ENCODE results near the gene CLEC1B.
"Not testable (repeated sequence)": the region's sequence is repeated elsewhere in the genome, so short reads cannot be mapped to it uniquely, and the experiment has no call there.

The CLEC1B gene

GRCh38 chr12:9973949-9974348, 25.0 kb downstream of the CLEC1B start:
- no peak for DNase-seq

DNA sequence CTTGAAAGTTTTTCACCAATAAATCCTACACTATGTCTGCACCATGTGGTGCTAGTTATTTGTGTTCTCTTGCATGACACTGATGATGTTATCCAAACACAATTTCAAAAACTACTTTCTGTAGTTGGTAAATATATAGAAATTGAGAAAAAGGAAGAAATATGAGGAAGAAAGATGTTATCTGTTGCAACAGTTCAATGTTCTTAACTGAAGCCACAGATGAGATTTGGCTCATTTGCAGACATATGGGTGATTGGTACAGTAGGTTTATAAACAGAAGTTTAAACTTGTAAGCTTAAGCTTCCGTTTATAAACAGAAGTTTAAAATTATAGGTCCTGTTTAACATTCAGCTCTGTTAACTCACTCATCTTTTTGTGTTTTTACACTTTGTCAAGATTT, 27.7 kb downstream of the CLEC1B start, which contains the start of gene CLEC12A:
Gene CLEC12A (plus strand): TSS at position 229 of the 400 bp plus-strand sequence. CDS start 188 bp downstream, outside the sequence.
- DNase-seq: no peak

DNA sequence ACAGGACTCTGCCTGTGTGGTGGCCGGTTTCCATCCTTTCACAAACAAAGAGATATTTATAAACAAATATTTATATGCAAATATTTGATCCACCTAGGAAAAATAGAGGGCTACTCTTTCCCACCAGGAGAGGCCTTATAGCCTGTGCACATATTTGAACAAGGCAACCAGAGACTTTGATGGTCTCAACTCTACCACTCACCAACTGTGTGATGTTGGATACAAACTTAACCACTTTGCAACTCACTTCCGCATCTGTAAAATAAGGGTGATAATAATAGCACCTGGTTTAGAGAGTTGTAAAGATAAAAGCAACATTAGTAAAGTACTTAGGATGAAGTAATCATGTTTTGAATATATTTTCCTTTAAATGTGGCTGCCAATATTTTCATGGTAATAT, 29.2 kb downstream of the CLEC1B start:
- DNase-seq: no peak

GRCh38 chr12:9961901-9962300, 37.0 kb downstream of the CLEC1B start:
- DNase-seq: no peak

- DNase-seq: no peak
Measured at GRCh38 chr12:9961106-9961505, 37.8 kb downstream of the CLEC1B start.

- DNase-seq: no peak
Measured at GRCh38 chr12:9960590-9960989, 38.3 kb downstream of the CLEC1B start.

GRCh38 chr12:9957834-9958233, 41.1 kb downstream of the CLEC1B start:
- no peak for DNase-seq

DNA sequence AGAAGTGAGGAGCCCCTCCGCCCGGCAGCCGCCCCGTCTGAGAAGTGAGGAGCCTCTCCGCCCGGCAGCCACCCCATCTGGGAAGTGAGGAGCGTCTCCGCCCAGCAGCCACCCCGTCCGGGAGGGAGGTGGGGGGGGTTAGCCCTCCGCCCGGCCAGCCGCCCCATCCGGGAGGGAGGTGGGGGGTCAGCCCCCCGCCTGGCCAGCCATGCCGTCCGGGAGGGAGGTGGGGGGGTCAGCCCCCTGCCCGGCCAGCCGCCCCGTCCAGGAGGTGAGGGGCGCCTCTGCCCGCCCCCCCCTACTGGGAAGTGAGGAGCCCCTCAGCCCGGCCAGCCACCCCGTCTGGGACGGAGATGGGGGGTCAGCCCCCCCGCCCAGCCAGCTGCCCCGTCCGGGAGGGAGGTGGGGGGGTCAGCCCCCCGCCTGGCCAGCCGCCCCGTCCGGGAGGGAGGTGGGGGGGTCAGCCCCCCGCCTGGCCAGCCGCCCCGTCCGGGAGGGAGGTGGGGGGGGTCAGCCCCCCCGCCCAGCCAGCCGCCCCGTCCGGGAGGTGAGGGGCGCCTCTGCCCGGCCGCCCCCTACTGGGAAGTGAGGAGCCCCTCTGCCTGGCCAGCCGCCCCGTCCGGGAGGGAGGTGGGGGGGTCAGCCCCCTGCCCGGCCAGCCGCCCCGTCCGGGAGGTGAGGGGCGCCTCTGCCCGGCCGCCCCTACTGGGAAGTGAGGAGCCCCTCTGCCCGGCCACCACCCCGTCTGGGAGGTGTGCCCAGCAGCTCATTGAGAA, 45.8 kb downstream of the CLEC1B start:
- not testable (repeated sequence) for DNase-seq

DNA sequence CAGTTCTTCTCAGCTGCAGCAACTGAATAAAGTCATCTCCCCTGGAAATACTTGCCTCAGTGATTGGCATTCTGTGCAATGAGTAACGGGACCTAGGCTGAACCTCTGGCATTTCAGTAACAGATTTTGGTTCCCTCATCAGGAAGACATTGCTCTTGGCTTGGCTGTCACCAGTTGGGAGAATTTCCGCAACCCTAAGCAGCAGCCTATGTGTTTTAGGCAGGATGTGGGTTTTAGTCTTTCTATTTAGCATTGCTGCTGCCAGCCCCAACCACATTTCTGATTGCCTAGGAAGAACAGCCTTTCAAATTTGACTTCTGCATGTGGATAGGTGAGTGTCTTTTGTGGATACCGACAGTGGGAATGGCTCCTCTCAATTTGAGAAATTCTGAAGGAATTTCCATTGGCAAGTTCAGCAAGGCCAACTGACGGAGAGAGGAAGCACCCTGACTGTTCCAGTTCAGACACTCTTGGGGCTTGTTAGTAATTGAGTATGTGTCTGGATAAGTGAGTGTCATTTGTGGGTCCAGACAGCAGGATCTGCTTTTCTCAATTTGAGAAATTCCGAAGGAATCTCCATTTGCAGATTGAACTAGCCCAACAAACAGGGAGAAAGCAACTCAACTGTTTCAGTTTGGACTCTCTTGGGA, 47.8 kb downstream of the CLEC1B start:
- no peak for DNase-seq

DNA sequence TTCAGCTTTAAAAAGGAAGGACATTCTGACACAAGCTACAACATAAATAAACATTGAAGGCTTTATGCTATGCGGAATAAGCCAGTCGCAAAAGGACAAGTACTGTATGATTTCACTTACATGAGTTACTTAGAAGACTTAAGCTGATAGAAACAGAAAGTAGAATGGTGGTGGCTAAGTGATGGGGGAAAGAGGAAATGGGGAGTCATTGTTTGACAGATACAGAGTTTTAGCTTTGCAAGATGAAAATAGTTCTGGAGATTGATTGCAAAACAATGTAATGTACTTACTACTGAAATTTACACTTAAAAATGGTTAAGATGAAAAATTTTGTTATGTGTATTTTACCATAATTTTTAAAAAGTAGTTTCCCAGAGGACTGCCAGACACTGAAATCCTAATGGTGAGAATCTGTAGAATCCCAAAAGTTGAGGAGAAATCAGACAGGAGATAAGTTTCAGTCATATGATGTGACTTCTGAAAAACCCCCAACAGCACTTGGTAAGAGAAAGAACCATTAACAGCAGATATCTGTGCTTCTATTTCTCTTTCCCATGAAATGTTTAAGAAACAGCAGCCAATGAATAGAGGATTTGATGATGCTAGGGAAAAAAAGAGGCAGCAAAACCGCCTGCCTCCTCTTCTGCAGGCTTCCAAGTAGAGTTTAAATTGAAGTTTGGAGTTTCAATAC, 50.2 kb downstream of the CLEC1B start:
- DNase-seq: no peak

GRCh38 chr12:9947674-9948073, 51.2 kb downstream of the CLEC1B start:
- no peak for DNase-seq

DNA sequence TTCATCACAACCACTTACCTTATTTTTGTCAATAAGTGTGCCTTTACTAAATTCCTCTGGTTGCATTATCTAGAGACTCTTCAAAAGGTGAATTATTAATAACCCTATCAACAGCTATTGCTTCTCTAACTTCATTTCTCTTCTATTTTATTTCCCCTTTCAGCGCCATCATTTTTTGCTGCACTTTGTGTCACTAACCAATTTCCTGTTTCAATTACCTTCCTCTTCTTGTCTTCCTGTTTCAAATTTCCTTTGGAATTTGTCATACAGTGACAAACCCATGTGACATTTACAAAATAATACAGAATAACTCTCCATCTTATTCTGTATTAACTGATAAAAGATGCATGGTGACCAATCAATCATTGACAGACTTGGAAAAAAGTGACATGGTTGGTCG, 54.5 kb downstream of the CLEC1B start:
- no peak for DNase-seq

DNA sequence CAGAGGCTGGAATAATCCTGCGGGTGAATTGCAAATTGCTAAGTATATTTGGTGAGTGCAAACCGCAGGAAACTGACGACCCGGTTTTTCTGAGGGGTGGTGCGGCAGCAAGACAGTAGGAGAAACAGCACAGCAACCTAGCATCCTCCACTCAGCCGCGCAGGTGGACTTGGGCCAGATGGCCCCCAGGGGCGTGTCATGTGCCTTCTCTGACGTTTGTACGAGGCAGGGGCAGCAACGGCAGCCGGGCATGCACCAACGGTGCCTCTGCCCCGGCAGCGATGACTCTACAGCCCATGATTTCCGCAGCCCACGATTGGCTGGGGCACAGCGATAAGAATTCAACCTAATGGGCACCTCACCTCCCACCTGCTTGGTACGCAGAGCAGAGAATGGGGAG, 55.7 kb downstream of the CLEC1B start:
- peak; percentile 14 to 48 for DNase-seq

Data from SHP77 (cell line).